NCI-H1048 (cell line): ENCODE data around the gene PPP4C.

Experiments
- DNase-seq: peaks from one replicate; lab custom pipeline; 2025; lab: John Stamatoyannopoulos, UW

The PPP4C gene

DNA sequence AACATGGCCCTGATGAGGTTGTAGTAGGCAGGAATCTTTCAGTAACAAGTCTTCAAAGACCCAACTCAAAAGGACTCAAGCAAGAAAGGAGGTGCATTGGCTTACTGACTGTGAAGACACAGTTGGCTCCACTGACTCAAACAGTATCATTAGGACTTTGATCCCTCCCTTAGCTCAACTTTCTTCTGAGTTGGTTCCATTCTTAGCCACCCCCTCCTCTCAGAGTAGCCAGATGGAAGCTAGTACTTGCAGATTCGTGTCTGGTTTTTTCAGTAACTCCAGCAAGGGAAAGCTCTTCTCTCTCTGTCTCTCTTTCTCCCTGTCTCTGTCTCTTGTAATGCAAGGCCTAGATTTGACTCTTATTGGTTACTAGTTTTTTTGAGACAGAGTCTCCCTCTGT, 52.2 kb downstream of the PPP4C start:
- no peak for DNase-seq

DNA sequence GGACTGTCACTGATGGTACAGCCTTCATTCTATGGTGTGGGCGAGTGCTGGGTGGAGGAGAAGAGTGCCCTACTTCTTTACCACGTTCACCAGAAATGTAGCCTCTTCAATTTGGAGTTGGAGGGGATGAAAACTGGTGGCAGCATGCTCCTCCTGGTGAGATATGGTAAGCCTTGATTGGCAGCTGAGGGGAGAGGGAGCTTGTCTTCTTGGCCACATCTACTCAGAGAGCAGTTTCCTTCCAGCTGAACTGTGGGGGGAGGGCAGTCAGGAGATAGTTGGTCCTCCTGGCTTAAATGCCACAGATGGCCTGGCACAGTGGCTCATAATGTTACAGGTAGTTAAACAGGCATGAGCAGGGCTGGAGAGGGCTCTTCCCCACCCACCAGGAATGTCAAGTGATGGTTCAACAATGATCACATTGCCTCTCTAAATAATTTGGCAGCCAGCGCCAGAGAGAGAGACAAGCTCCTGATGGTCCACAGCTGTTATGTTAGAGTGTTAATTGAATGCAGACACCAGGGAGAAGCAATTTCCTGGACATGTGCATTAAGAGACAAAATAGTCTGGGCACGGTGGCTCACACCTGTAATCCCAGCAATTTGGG, 56.2 kb downstream of the PPP4C start:
- DNase-seq, result no peak

DNA sequence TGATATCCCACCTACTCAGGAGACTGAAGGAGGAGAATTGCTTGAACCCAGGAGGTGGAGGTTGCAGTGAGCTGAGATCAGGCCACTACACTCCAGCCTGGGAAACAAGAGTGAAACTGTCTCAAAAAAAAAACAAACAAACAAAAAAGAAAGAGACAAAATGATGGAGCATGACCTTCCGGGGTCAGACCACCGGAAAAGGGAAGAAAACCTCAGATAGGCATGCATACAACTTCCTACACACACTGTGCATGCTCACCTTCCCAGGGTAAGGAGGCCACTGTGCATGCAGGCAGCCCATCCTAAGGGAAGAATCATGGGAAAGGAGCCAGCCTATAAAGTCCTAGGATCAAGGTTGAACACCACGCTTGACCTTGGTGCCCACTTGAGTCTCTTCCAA, 56.8 kb downstream of the PPP4C start:
- no peak for DNase-seq
